Stimulated activated CD8-positive, alpha-beta memory T cell treated with anti-CD3 and anti-CD28 coated beads, Interleukin-4, amount 100 ng/mL, for 24 hours (primary cell): ENCODE measurements around the gene FHOD3.
"Not testable (repeated sequence)": the region's sequence is repeated elsewhere in the genome, so short reads cannot be mapped to it uniquely, and the experiment has no call there.

ENCODE experiments used
- DNase-seq: peaks from one replicate; pipeline ENCODE4 v3.0.0-alpha.2; 2020; ENCODE audit warnings: low read depth

Gene FHOD3

GRCh38 chr18:36709315-36709714, 411.8 kb downstream of the FHOD3 start:
- DNase-seq: no peak

- no peak for DNase-seq
Observed at GRCh38 chr18:36711014-36711725, 413.7 kb downstream of the FHOD3 start.

GRCh38 chr18:36711813-36712444, 414.4 kb downstream of the FHOD3 start:
- DNase-seq: no peak

- no peak for DNase-seq
Observed at GRCh38 chr18:36714476-36714875, 417.0 kb downstream of the FHOD3 start.

GRCh38 chr18:36717422-36718110, 420.1 kb downstream of the FHOD3 start:
- no peak for DNase-seq

- no peak for DNase-seq
Observed at GRCh38 chr18:36718705-36719328, 421.3 kb downstream of the FHOD3 start.

- DNase-seq: no peak
Observed at GRCh38 chr18:36719630-36720029, 422.1 kb downstream of the FHOD3 start.

- not testable (repeated sequence) for DNase-seq
Observed at GRCh38 chr18:36721351-36721750, 423.8 kb downstream of the FHOD3 start.

GRCh38 chr18:36724169-36724568, 426.7 kb downstream of the FHOD3 start:
- DNase-seq: no peak

- DNase-seq: no peak
Observed at GRCh38 chr18:36724591-36725001, 427.1 kb downstream of the FHOD3 start.

- no peak for DNase-seq
Observed at GRCh38 chr18:36728345-36728744, 430.8 kb downstream of the FHOD3 start.

- DNase-seq: no peak
Observed at GRCh38 chr18:36729197-36729596, 431.7 kb downstream of the FHOD3 start.

GRCh38 chr18:36732264-36732663, 434.8 kb downstream of the FHOD3 start:
- DNase-seq: no peak

GRCh38 chr18:36733150-36733549, 435.6 kb downstream of the FHOD3 start:
- no peak for DNase-seq

- DNase-seq: no peak
Observed at GRCh38 chr18:36734596-36734995, 437.1 kb downstream of the FHOD3 start.

GRCh38 chr18:36735130-36735529, 437.6 kb downstream of the FHOD3 start:
- DNase-seq: no peak

- no peak for DNase-seq
Observed at GRCh38 chr18:36736094-36736493, 438.6 kb downstream of the FHOD3 start.

GRCh38 chr18:36737316-36737715, 439.8 kb downstream of the FHOD3 start:
- DNase-seq: no peak

- no peak for DNase-seq
Observed at GRCh38 chr18:36744261-36744876, 446.9 kb downstream of the FHOD3 start.

GRCh38 chr18:36745219-36745975, 447.9 kb downstream of the FHOD3 start:
- no peak for DNase-seq
